Upper lobe of left lung (tissue), 6 donors: ENCODE results near the gene F13A1. TPM values are rescaled to one million over a fixed set of nuclear protein-coding genes. Genes with fewer than 3 reads are reported as not detected.
"Not testable (repeated sequence)": the region's sequence is repeated elsewhere in the genome, so short reads cannot be mapped to it uniquely, and the experiment has no call there.

Experiments used
- ATAC-seq, 2 donors: fragments of 200-7000 bp; cut with Tn5 transposase; one replicate each; pipeline ENCODE4 v1.9.1; 2022; ENCODE audit warnings: mild to moderate bottlenecking in 2 of 2, moderate library complexity in 2 of 2; ENCODE audit not compliant: low FRiP score in 2 of 2
- DNase-seq, 2 donors: peaks; one replicate each; pipeline ENCODE4 v3.0.0-alpha.2; 2019 to 2020
- H3K27ac ChIP-seq, 4 donors: fragments of 200-600 bp; sonication (generic); one replicate each; pipeline ENCODE4 v1.5.1; 2016 to 2019
- H3K27me3 ChIP-seq, 4 donors: fragments of 200-600 bp; sonication (generic); one replicate each; pipeline ENCODE4 v1.5.1; 2017 to 2019
- H3K36me3 ChIP-seq, 4 donors: fragments of 200-600 bp; sonication (generic); one replicate each; pipeline ENCODE4 v1.5.1; 2016 to 2019
- H3K4me1 ChIP-seq, 4 donors: fragments of 200-600 bp; sonication (generic); one replicate each; pipeline ENCODE4 v1.5.1; 2018 to 2019
- H3K4me3 ChIP-seq, 4 donors: fragments of 200-600 bp; sonication (generic); one replicate each; pipeline ENCODE4 v1.5.1; 2017 to 2019; ENCODE audit warnings: mild to moderate bottlenecking in 2 of 4, moderate library complexity in 1 of 4
- H3K9me3 ChIP-seq, 4 donors: fragments of 200-600 bp; sonication (generic); one replicate each; pipeline ENCODE4 v1.5.1; 2018 to 2019
- EP300 ChIP-seq, 4 donors: sonication (generic); formaldehyde crosslinking; IDR thresholded peaks; one replicate each; pipeline ENCODE4 v1.5.1; 2017; ENCODE audit warnings: antibody characterized with exemption in 4 of 4, control low read depth in 2 of 4
- POLR2A ChIP-seq, 4 donors: fragments of 450-650 bp; IDR thresholded peaks; one replicate each; pipeline ENCODE4 v1.5.1; 2016 to 2017; ENCODE audit warnings: antibody characterized with exemption in 4 of 4, mild to moderate bottlenecking in 2 of 4
- POLR2AphosphoS5 ChIP-seq, 2 donors: sonication (generic); formaldehyde crosslinking; IDR thresholded peaks; one replicate each; pipeline ENCODE4 v1.5.1; 2017; ENCODE audit warnings: antibody characterized with exemption in 2 of 2
- whole genome bisulfite sequencing, 2 donors: methylation state at CpG; one replicate each; pipeline ENCODE4 v1.1.5; 2017 to 2018; 5-methylcytosine and 5-hydroxymethylcytosine counted together
- total RNA-seq, 6 donors: library from RNA; depleted of rRNA in 4 of 6; stranded (reverse); fragments of >200 nt in 4 of 6; gene quantifications; one replicate each; pipeline versions ENCODE4 v1.1.0 to v1.2.1, GENCODE V29; 2016 to 2021
- TF ChIP-seq, protein P1 (sequence below), 6 experiments: fragments of 450-650 bp in 4 of 6; fragments of 200-600 bp in 2 of 6; sonication (generic) in 2 of 6; IDR thresholded peaks; one replicate each; pipeline ENCODE4 v1.5.1; 2016 to 2019; ENCODE audit warnings: antibody characterized with exemption in 6 of 6
- donor health status: DM: no; HTN: no; CAD: no; lungs with moderate emphysema.
- donor health status: DM: no; HTN: yes; CAD: no; lungs with severe emphysema.

F13A1 gene
- total RNA-seq, 6 donors from 2014 or later = 7.3 to 146 (median 39.2) TPM

DNA sequence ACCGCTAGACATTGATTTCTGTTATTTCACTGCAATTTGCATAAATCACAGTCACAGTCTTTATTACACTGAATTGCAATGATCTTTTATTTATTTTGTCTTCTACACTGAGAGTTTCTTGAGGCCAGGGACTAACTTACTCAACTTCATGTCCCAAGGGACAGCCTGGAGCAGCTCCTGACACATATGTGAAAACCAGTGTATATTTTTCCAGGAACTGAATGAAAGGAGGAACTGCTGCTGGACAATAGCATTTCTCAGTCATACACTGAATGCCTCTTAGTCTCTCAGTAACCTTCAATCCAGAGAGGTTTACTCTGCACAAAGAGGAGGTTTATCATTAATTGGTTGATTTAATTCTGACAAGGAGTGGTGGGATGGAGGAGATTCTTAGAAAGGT, 5.9 kb downstream of the F13A1 start:
- no peaks in the 10 kb centered on the region for H3K27me3 ChIP-seq
- no peak for TF ChIP-seq POLR2AphosphoS5 (IDR thresholded peaks at IDR 0.05)
- TF ChIP-seq, protein P1, sequence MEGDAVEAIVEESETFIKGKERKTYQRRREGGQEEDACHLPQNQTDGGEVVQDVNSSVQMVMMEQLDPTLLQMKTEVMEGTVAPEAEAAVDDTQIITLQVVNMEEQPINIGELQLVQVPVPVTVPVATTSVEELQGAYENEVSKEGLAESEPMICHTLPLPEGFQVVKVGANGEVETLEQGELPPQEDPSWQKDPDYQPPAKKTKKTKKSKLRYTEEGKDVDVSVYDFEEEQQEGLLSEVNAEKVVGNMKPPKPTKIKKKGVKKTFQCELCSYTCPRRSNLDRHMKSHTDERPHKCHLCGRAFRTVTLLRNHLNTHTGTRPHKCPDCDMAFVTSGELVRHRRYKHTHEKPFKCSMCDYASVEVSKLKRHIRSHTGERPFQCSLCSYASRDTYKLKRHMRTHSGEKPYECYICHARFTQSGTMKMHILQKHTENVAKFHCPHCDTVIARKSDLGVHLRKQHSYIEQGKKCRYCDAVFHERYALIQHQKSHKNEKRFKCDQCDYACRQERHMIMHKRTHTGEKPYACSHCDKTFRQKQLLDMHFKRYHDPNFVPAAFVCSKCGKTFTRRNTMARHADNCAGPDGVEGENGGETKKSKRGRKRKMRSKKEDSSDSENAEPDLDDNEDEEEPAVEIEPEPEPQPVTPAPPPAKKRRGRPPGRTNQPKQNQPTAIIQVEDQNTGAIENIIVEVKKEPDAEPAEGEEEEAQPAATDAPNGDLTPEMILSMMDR (IDR thresholded peaks at IDR 0.05) = no peak
- DNase-seq (no peak), ATAC-seq (peak in 1 of 2 donors; percentile 41)
- H3K4me1 ChIP-seq = no peaks in the 10 kb centered on the region
- H3K4me3 ChIP-seq = no peak overlapping the region
- H3K9me3 ChIP-seq = no peaks in the 10 kb centered on the region
- no peak overlapping the region for H3K27ac ChIP-seq
- WGBS, 2 donors = 78 to 85% methylated on average over 1 of the region's 1 CpG
- no peaks in the 10 kb centered on the region for H3K36me3 ChIP-seq

GRCh38 chr6:6312901-6313441, 7.5 kb downstream of the F13A1 start:
- no peaks in the 10 kb centered on the region for H3K9me3 ChIP-seq
- no peaks in the 10 kb centered on the region for H3K27me3 ChIP-seq
- H3K4me3 ChIP-seq = no peak overlapping the region
- H3K27ac ChIP-seq = no peak overlapping the region
- TF ChIP-seq, protein P1 (IDR thresholded peaks at IDR 0.05) = no peak
- TF ChIP-seq POLR2A (IDR thresholded peaks at IDR 0.05) = no peak
- ATAC-seq = no peak
- no peaks in the 10 kb centered on the region for H3K4me1 ChIP-seq
- WGBS, 2 donors = 10 to 27% methylated on average over 6 of the region's 6 CpGs
- H3K36me3 ChIP-seq = no peaks in the 10 kb centered on the region
- DNase-seq = no peak

DNA sequence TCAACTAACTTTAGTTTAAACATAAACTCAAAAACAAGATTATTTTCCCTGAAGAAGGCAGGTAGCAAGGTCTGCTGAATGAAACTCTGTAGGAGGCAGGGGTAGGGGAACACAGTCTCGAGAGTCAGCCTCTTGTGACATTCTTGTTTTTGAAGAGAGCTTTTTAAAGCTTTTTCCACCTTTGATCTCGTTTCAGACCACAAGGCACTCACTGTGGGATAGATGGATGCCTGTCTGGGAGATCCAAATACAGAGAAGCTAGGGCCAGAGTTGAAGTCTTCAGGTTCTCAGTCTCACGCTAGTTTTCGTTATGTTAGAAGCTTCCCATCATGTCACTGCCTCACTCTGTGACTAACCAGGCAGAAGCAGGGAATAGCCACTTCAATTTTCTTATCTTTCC, 14.9 kb downstream of the F13A1 start:
- Histone ChIP-seq H3K9me3 (no peaks in the 10 kb centered on the region), H3K4me1 (no peaks in the 10 kb centered on the region), H3K27ac (no peak overlapping the region), H3K27me3 (no peaks in the 10 kb centered on the region), H3K4me3 (no peak overlapping the region), H3K36me3 (no peaks in the 10 kb centered on the region)
- TF ChIP-seq, protein P1 (IDR thresholded peaks at IDR 0.05) = no peak
- TF ChIP-seq EP300 (IDR thresholded peaks at IDR 0.05) = no peak
- TF ChIP-seq POLR2AphosphoS5 (IDR thresholded peaks at IDR 0.05) = no peak
- TF ChIP-seq POLR2A (IDR thresholded peaks at IDR 0.05) = no peak
- WGBS, 2 donors = 53 to 64% methylated on average over 4 of the region's 4 CpGs
- DNase-seq (no peak), ATAC-seq (no peak)

DNA sequence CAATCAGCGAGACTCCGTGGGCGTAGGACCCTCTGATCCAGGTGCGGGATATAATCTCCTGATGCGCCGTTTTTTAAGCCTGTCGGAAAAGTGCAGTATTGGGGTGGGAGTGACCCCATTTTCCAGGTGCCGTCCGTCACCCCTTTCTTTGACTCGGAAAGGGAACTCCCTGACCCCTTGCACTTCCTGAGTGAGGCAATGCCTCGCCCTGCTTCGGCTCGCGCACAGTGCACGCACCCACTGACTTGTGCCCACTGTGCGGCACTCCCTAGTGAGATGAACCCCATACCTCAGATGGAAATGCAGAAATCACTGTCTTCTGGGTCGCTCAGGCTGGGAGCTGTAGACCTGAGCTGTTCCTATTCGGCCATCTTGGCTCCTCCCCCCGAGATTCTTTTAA, 20.1 kb downstream of the F13A1 start:
- not testable (repeated sequence) for H3K36me3 ChIP-seq, ATAC-seq, H3K27me3 ChIP-seq, H3K9me3 ChIP-seq, H3K27ac ChIP-seq, H3K4me1 ChIP-seq, H3K4me3 ChIP-seq
- 85 to 90% methylated on average over 13 to 19 of the region's 19 CpGs for WGBS, 2 donors
- peak in 1 of 2 donors; percentile 58 for DNase-seq

GRCh38 chr6:6293317-6293716, 27.1 kb downstream of the F13A1 start:
- Histone ChIP-seq H3K36me3 (no peaks in the 10 kb centered on the region), H3K9me3 (no peaks in the 10 kb centered on the region), H3K4me3 (no peak overlapping the region), H3K4me1 (no peaks in the 10 kb centered on the region), H3K27me3 (no peaks in the 10 kb centered on the region), H3K27ac (no peak overlapping the region)
- WGBS, 2 donors = 25 to 27% methylated on average over 3 of the region's 3 CpGs
- no peak for TF ChIP-seq POLR2A (IDR thresholded peaks at IDR 0.05)
- no peak for TF ChIP-seq POLR2AphosphoS5 (IDR thresholded peaks at IDR 0.05)
- TF ChIP-seq, protein P1 (IDR thresholded peaks at IDR 0.05) = no peak
- DNase-seq = no peak
- no peak for ATAC-seq
